Left kidney (tissue), 2 donors: ENCODE measurements around the gene TMEM79. TPM values are rescaled to one million over a fixed set of nuclear protein-coding genes. Genes with fewer than 3 reads are reported as not detected.
A peak's percentile ranks its signal among the peaks of the same experiment; 100 is the strongest.
"Not testable (repeated sequence)": the region's sequence is repeated elsewhere in the genome, so short reads cannot be mapped to it uniquely, and the experiment has no call there.

Source experiments
- DNase-seq: peaks from one replicate; pipeline ENCODE4 v3.0.0-alpha.2; 2013
- polyA plus RNA-seq: library from polyadenylated mRNA; unstranded; fragments of 120-200 nt; gene quantifications from one replicate; pipeline ENCODE4 v1.2.1, GENCODE V29; 2013; ENCODE audit not compliant: insufficient read length

Gene TMEM79
- polyA plus RNA-seq, 1 donor = 5.9 TPM

DNA sequence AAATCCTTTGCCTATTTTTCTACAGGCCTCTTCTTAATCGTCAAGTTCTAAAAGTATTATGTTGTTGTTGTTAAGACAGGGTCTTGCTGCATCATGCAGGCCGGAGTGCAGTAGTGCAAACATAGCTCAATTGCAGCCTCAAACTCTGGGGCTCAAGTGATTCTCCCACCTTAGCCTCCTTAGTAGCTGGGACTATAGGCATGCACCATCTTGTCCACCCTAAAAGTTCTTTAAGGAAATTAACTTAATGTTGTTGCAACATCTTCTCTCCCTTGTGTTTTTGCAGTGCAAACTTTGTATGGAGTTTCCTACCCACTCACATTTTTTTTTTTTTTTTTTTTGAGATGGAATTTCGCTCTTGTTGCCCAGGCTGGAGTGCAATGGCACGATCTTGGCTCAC lies 19.1 kb downstream of the TMEM79 start:
- no peak for DNase-seq

DNA sequence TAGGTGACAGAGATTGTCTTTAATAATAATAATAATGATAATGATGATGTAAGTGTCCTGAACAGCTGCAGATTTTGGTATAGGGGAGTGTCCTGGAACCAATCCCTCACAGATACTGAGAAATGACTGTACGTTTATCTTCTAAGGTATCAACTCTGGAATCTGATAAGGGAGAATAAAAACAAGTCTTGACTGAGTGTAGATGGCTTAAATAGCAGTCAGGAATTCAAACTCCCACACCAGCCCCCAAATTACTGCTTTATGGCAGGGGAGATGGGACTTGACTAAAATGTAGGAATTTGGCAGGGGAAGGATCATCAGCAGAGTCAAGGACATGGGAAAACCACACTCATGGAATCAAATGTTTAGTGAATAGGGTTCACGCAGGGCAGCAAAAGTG lies 21.1 kb downstream of the TMEM79 start:
- DNase-seq = no peak

DNA sequence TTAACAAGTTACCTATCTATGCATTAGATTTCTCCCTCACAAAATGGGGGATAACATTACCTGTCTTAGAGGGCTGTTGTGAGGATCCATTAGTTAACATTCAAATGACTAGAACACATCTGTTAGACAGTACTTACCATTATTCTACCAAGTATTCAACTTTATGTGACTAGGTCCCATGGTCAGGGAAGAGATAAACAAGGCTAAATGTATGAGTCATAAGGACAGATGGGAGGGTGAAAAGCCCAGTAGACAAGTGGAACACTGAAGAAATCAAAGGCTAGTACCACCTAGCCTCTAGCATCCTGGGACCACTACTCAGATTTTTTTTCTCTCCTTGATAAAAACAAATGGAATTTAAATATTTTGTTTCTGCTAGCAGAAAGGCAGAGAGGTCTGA lies 24.0 kb downstream of the TMEM79 start:
- DNase-seq = no peak

DNA sequence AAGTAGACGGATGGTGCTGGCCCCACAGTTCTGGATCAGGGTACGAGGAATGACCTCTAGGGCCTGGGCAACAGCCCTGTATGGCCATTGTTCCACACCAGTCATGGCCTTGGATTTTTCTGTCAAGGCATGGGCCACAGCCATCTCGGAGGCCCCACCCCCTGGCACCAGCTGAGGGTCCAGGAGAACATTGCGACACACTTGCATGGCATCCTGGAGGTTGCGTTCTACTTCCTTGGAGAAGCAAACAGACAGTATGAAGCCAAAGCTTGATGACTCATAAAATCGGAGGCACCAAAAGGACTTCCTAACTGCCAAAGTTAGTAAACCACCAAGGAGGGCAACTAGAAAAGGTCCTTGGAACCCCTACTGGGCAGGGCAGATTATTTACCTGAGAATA lies 26.8 kb downstream of the TMEM79 start:
- DNase-seq = no peak

DNA sequence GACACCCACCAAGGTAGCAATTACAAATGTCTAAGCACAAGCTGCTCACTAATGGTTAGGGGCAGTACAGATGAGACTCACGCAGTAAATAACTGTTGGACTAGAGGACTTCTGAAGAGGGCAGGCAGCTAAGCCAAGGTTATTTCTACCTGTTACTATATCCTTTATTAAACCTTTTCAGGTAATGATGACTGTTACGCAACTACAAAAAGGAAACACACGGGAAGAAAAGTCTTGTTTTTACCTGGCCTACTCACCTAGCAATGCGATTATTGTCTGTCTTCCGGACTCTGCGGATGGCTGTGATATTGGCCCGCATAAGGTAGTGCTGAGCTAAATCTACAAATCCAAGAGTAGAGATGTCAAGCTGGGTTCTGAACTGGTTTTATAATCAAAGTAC lies 32.8 kb downstream of the TMEM79 start:
- no peak for DNase-seq

DNA sequence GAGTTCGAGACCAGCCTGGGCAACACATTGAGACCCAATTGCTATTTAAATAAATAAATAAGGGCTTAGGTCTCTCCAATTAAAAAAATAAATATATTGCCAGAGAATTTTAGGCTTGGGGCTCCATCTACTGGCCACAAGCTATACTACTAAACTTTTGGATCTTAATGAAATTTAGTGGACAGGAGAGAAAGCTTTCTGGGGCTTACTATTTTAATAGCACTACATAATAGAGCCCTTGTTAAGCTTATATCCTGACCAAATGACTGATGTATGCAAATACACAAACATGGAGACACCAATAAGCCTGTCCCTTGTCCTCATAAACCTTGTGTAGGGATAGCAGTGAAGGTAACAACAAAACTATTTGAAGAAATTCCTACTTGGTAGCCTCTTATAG lies 35.5 kb downstream of the TMEM79 start:
- no peak for DNase-seq

DNA sequence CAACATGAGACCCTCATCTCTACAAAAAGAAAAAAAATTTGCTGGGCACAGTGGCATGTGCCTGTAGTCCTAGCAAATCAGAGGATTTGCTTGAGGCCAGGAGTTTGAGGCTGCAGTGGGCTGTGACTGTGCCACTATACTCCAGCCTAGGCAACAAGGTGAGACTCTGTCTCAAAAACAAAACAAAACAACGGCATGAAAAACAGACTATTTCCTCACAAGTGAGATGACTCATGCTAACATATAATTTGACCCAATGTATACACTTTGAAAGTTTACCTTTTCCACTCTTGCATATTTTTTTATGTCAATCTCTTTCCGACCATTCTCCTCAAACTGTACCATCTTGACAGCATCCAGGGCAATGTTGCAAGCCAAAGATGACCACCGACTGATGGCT lies 36.4 kb downstream of the TMEM79 start:
- DNase-seq = no peak

DNA sequence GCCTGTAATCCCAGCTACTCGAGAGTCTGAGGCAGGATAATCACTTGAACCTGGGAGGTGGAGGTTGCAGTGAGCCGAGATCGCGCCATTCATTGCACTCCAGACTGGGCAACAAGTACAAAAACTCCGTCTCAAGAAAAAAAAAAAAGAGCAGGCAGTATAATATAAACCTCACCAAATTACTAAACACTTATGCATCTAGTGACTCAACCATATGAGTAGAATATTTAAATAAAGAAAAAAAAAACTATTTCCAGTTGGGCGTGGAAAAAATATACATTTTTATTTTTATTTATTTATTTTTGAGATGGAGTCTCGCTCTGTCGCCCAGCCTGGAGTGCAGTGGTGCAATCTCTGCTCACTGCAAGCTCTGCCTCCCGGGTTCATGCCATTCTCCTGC lies 39.1 kb downstream of the TMEM79 start:
- DNase-seq = not testable (repeated sequence)

DNA sequence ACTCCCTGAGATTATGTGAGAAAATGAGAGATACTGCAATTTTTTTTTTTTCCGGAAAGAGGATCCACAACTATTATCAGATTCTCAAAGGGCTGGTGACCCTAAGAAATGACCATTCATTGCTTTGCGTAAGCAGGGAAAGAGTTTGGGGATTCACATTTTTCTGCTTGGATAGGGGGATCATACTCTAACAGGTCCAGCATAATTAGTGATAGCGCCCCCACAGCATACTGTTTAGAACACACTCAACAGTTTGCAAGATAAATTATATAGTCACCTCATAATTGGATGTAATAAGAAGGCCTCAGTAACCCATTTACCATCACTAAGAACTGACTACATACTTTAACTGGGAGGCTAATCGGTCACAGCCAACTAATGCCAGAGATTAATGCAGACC lies 52.1 kb downstream of the TMEM79 start:
- DNase-seq = no peak

DNA sequence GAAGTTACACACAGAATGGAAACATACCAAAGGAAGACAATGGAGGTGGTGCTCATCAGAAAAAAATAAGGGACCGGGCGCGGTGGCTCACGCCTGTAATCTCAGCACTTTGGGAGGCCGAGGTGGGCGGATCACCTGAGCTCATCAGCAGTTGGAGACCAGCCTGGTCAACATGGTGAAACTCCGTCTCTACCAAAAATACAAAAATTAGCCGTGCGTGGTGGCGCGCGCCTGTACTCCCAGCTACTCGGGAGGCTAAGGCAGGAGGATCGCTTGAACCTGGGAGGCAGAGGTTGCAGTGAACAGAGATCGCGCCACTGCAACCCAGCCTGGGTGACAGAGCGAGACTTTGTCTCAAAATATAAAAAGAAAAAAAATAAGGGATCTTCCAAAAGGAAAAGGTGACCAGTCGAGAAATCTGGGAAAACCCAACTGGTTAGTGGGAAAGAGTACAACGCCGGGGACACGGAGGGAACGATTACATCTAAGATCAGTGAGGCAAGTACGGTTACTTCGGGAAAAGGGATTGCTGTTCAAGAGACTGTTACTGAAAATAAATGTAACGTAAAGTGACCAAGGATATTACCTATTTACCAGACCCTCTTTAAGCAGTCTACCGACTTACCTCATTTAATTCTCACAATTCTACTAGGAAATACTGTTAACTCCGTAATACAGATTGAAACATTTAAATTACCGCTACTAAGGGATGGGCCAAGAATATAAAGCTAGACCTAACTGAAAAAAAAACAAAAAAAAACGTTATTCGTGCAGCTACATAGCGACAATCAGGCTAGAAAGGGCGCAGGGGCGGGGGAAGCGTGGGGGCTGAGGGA lies 53.1 kb downstream of the TMEM79 start:
- no peak for DNase-seq

DNA sequence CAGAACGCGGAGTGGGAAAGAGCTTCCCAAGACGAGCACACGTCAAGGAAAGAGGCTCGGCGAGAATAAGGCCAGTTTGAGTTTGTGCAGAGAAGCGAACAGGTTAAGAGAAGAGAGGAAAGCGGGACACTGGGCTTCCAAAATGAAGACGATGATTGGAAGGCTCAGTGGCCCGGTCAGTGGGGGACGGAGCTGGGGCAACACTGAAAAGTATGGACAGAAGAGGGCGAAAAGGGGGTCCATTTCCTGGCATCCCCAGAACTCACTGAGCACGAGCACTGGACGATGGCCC lies 53.7 kb downstream of the TMEM79 start:
- DNase-seq = no peak

DNA sequence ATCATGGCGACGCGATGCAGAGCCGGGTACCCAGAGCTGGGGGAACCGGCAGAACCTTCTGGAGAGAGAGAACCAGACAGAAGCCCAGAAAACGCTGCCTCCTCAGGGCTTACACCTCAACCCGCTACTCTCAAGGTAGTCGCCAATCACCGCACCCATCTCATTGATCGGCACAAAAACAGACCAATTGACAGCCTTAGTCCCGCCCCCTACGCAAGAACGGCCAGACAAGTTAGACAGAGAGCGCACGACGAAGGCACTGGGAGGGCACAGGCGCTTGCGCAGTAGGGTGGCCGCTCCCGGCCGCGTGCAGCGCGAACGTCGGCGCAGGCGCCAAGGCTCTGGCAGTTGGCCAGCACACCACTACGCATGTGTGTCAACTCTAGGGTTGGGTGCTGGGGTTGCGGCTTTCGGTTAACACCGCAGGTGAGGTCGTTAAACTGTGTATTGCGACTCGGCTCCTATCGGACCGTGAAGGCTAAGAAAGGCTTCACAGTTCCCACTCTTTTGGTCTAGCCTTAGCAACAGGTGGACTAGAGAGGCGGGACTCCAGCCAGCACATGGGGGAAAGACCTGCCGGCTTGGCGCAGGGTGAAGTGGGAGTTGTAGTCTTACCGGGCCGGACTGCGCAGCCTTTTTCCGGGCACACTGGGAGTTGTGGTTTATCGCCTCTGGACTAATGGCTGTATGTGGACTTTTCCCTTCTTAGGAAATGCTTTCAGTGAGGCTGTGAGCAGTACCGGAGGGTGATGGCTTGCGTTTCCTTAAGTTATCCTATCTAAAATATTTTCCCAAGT lies 54.3 kb downstream of the TMEM79 start, which contains the start of the genes CCT3 and TSACC:
Gene CCT3, minus strand, starts transcription at position 113 of the 797 bp plus-strand sequence. Its CDS starts 108 bp downstream, at position 5.
Gene TSACC, plus strand, starts transcription at position 347 of the 797 bp plus-strand sequence. CDS start 1,232 bp downstream, outside the sequence.
- DNase-seq = peak; percentile 99

Other genes with a start within 250 kb of the TMEM79 start
- gene UBQLN4, start 230.5 kb upstream of the TMEM79 start, polyA plus RNA-seq = 56.8 TPM
- gene LAMTOR2, start 229.5 kb upstream of the TMEM79 start, polyA plus RNA-seq = 45.9 TPM
- gene RAB25, start 223.2 kb upstream of the TMEM79 start, polyA plus RNA-seq = 46.9 TPM
- 46.7 TPM for gene MEX3A, start 201.9 kb upstream of the TMEM79 start, polyA plus RNA-seq
- gene LMNA, start 169.6 kb upstream of the TMEM79 start, polyA plus RNA-seq = 74.2 TPM
- gene SEMA4A, start 130.7 kb upstream of the TMEM79 start, polyA plus RNA-seq = 19.7 TPM
- gene SLC25A44, start 90.2 kb upstream of the TMEM79 start, polyA plus RNA-seq = 34.9 TPM
- gene PMF1, start 71.3 kb upstream of the TMEM79 start, polyA plus RNA-seq = 85.0 TPM
- 4.8 TPM for gene BGLAP, start 42.1 kb upstream of the TMEM79 start, polyA plus RNA-seq
- 6.0 TPM for gene PAQR6, start 36.3 kb upstream of the TMEM79 start, polyA plus RNA-seq
- 63.4 TPM for gene SMG5, start 1.5 kb upstream of the TMEM79 start, polyA plus RNA-seq
- 51.0 TPM for gene GLMP, start 11.4 kb downstream of the TMEM79 start, polyA plus RNA-seq
- gene VHLL, start 15.0 kb downstream of the TMEM79 start, polyA plus RNA-seq = not detected
- 326 TPM for gene CCT3, start 54.0 kb downstream of the TMEM79 start, polyA plus RNA-seq
- 1.2 TPM for gene TSACC, start 54.2 kb downstream of the TMEM79 start, polyA plus RNA-seq
- 16.0 TPM for gene RHBG, start 84.9 kb downstream of the TMEM79 start, polyA plus RNA-seq
- 22.5 TPM for gene MEF2D, start 216.4 kb downstream of the TMEM79 start, polyA plus RNA-seq